Jurkat, Clone E6-1 (cell line): ENCODE measurements around the gene PITPNC1.
"Not testable (repeated sequence)": the region's sequence is repeated elsewhere in the genome, so short reads cannot be mapped to it uniquely, and the experiment has no call there.

ENCODE experiments used
- DNase-seq: peaks from one replicate; pipeline ENCODE4 v3.0.0-alpha.2; 2011; ENCODE audit warnings: low read depth, low spot score
- H3K4me3 ChIP-seq: 2 replicates; pipeline ENCODE4 v1.5.1; 2011; ENCODE audit warnings: mild to moderate bottlenecking, low read length, control low read depth, moderate library complexity

PITPNC1 gene

DNA sequence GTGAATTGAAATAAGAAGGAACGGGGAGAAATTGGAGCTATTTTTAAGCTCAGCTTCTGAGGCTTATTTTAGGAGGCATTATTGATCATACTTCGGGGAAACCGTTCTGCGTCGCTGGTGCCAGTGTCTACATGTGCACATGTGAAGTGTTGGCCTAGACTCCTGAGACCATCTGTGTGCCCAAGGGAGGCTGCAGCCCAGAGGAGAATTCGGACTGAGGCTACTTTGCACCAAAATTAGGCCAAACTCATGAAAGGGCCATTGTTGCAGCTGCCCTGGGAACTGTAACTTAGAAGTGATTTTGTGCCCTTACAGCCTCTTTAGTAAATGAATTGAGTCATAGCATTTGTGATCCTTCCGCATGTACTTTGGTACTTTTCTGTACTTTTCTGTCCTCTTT, 238.7 kb downstream of the PITPNC1 start:
- no peak overlapping the region for H3K4me3 ChIP-seq
- no peak for DNase-seq

- no peak for DNase-seq
- H3K4me3 ChIP-seq = no peak overlapping the region
Measured at GRCh38 chr17:67617304-67617899, 240.3 kb downstream of the PITPNC1 start.

DNA sequence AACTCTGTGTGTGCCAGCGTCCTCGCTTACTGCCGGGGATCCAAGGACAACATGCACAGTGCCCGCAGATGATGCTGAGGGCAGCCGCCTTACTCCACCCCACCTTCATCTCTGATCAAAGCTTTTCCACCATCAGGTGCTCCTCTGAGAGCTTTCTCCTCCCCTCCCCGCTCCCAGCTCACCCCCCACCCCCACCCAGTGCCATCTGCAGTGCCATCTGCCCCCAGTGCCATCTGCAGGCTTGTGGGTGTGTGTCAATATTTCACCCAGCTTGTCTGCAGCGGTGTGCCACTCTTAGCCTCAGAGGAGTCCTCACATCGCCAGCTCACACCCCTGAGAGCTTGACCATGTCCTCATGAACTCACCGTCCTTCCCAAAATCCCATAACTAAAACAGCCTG, 242.5 kb downstream of the PITPNC1 start:
- H3K4me3 ChIP-seq = no peak overlapping the region
- DNase-seq = no peak

GRCh38 chr17:67620088-67620487, 243.0 kb downstream of the PITPNC1 start:
- DNase-seq = no peak
- H3K4me3 ChIP-seq = no peak overlapping the region

- DNase-seq = no peak
- H3K4me3 ChIP-seq = no peak overlapping the region
Measured at GRCh38 chr17:67620636-67621035, 243.6 kb downstream of the PITPNC1 start.

- H3K4me3 ChIP-seq = no peak overlapping the region
- DNase-seq = no peak
Measured at GRCh38 chr17:67623767-67624166, 246.7 kb downstream of the PITPNC1 start.

DNA sequence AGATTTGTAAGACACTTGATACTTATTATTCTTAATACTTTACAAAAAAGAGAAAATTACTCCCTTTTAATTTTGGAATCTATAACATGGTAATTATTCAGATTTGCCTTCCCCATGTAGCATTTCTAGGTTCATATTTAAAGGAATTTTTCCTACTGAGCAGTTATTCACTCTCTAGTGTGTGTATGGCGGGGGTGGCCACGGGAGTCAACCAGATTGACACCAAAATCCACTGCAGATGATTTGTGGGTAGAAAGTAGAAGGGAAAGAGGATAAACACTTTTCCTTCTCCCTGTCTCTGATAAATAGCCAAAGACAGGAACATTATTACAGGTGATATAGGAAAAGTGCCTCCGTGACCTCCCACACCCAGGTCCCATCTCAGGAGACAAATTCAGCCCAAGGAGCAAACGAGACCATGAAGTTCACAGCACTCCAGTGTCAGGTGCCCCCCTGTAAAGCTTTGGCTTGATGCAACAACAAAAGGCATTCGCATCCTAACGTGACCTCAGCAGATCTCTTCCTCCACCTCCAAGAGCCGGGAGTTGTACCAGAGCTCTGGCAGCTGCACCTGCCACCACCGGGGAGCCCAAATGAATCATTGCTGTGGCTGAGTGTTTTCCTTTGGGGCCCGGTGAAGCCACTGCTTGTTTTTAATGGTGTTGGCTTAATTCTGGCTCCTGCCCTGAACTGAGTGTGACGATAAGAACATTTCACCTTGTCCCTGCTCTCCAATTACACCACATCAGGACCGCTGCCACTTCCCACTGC, 248.0 kb downstream of the PITPNC1 start:
- no peak overlapping the region for H3K4me3 ChIP-seq
- no peak for DNase-seq

GRCh38 chr17:67625971-67626370, 248.9 kb downstream of the PITPNC1 start:
- no peak overlapping the region for H3K4me3 ChIP-seq
- no peak for DNase-seq

- DNase-seq = no peak
- no peak overlapping the region for H3K4me3 ChIP-seq
Measured at GRCh38 chr17:67628580-67629013, 251.5 kb downstream of the PITPNC1 start.

DNA sequence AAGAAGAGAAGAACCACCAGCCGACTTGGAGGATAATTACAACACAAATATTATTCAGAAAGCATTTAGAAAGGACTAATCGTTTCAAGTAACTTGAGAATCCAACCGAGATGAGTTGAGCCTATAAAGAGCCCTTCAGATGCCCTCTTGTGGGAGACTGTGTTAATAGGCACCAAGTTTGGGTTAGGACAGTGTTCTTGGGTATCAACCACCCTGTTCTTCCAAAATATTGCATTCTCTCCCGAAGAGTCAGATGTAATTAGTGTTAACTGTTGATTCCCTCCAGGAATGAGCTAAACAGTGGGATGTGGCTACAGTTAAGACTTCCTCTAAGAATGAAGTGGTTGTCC, 252.9 kb downstream of the PITPNC1 start:
- DNase-seq = peak; percentile 32
- no peak overlapping the region for H3K4me3 ChIP-seq

DNA sequence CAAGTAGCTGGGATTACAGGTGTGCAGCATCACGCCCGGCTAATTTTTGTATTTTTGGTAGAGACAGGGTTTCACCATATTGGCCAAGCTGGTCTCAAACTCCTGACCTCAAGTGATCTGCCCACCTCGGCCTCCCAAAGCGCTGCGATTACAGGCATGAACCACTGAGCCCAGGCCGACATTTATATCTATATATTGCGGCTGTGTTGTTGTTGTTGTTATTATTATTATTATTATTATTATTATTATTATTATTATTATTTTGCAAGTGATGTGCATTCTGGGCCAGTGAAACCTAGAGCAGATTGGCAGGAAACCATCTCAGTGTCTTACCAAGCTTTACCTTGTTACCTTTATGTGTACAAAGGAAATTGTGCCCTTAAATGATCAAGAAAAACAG, 253.8 kb downstream of the PITPNC1 start:
- DNase-seq, H3K4me3 ChIP-seq: not testable (repeated sequence)

DNA sequence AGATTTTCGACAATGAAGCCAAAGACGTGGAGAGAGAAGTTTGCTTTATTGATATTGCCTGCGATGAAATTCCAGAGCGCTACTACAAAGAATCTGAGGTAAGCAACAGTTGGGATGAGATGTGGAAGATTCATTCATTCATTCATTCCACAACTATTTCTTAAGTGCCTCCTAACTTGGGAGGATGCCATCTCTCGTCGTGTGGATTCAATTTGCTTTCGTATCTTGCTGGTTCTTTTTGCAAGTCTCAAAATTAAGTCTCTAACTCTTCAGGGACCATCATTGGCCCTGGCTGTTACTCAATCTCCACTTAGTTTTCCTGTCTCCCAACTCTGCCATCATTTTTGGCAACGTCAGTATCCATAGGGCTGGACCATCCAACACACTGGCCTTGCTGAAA, 255.1 kb downstream of the PITPNC1 start:
- no peak for DNase-seq
- no peak overlapping the region for H3K4me3 ChIP-seq

DNA sequence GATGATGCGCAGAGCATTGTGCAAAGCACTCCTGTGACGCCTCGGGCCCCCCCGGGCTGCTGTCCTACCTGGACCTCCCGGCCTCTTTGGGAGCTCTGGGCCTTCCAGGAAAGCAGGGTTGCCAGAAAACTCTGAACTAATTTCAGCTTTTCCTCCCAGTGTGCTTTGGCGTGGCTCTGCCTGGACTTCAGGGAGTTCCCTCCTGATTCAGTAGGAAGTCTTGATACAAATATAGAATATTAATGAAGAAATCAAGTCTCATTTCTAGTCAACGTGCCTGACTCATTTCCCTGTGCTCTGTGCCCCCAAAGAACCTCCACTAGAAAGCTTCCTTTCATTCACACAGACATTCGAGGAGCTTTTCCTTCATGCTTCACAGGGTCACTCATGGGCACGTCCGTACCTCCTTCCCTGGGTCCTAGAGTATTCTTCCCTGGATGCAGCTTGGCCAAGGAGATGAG, 256.7 kb downstream of the PITPNC1 start:
- no peak for DNase-seq

DNA sequence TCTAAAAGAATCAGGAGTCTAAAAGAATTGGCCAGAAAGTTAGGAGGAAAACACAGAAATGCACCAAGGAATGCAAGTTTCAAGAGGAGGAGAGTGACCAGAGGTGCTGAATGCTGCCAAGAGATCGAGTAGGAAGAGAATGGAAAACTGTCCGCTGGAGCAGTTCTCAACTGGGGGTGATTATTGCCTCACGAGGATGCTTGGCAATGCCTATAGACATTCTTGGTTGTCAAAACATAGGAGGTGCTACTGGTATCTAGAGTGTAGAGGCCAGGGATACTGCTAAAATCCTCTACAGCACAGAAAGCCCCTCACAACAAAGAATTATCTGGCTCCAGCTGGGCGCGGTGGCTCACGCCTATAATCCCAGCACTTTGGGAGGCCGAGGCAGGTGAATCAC, 258.6 kb downstream of the PITPNC1 start:
- no peak for DNase-seq

More for the DNA sequence above, 256.7 kb downstream of the PITPNC1 start:
- H3K4me3 ChIP-seq = no peak overlapping the region

DNA sequence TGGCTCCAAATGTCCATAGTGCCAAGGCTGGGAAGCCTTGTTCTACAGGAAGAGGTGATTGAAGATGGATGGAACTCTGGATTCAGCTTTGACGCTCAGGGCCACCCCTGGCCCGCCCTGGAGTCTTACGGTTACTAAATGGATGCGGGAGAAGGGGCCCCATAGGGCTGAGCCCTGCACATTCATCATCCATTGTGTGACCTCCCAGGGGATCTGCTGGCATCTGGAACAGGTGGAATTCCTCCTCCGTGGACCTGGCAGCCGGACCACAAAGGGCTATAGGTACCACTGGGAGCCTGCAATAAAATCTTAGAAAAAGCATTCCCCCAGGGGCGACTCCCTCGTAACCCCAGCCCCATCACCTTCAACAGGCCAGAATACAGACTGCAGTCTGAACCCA, 259.2 kb downstream of the PITPNC1 start:
- no peak for DNase-seq
- H3K4me3 ChIP-seq = no peak overlapping the region

More for the DNA sequence above, 258.6 kb downstream of the PITPNC1 start:
- no peak overlapping the region for H3K4me3 ChIP-seq

DNA sequence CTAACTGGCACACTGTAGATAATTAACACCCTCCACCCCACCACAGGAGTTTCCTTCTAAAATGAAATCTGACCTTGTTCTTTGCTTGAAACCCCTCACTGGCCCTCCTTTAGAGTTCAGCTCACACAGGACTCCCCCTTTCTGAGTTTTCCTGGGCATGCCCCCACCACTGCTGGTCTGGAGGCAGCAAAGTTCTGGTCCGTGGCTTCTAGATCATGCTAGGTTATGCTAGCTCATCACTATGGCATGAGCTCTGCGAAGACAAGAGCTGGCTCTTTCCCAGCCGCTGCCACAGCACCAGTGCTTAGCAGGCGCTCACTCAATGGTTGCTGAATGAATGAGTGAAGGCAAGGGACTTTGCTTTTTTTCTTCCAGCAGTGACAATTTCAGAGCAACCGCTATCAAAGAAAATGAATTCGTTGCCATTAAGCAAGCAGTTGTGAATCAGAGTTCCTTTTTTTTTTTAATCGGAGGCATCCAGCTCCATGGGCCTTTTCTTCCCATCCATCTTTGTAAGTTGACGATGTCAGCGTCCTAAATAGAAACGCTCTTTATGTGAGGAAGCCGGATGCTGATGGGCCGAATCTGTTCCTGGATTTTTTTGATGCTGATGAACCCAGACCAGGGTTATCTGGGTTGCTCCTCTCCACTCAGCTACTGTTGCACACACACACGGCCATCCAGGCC, 259.9 kb downstream of the PITPNC1 start:
- no peak for DNase-seq
- no peak overlapping the region for H3K4me3 ChIP-seq

- H3K4me3 ChIP-seq = no peak overlapping the region
- DNase-seq = no peak
Measured at GRCh38 chr17:67637901-67638641, 261.0 kb downstream of the PITPNC1 start.

DNA sequence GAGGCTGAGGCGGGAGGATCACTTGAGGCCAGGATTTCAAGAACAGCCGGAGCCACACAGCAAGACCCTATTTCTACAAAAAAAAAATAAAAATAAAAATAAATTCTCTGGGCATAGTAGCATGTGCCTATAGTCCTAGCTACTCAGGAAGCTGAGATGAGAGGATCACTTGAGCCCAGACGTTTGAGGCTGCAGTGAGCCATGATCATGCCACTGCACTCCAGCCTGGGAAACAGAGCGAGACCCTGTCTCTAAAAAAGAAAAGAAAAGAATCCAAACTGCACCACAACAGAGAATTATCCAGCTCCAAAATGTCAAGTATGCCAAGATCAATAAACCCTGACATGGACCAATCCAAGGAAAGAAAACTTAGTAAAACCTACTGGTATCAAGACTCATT, 261.8 kb downstream of the PITPNC1 start:
- no peak overlapping the region for H3K4me3 ChIP-seq
- no peak for DNase-seq

GRCh38 chr17:67639555-67639954, 262.5 kb downstream of the PITPNC1 start:
- no peak for DNase-seq
- no peak overlapping the region for H3K4me3 ChIP-seq

DNA sequence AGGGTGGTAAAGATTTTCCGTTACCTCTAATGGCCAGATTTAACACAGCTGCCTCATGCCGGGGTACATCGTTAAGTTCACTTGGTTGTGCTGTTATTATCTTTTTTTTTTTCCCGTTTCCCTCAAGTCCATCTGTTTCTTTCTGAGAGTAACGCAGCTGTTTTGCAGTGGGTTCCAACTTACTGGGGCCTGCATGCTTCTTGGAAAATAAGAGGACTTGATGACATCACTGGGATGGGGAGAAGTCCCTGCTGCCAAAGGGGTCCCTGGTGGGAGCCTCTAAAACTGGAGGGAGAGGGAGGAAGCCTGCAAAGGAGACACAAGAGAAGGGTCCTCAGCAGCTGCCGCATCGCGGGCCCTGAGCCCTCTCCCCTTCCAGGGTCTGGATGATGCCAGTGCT, 262.9 kb downstream of the PITPNC1 start:
- no peak overlapping the region for H3K4me3 ChIP-seq
- no peak for DNase-seq
